Heart left ventricle (tissue), 13 donors: ENCODE data around the gene GAK.

ENCODE experiments used
- CTCF ChIP-seq, 12 donors: fragments of 200-600 bp; sonication (generic) in 4 of 12; IDR thresholded peaks; one replicate each; pipeline versions ENCODE4 v1.5.0 to v1.8.0; 2018 to 2022; ENCODE audit warnings: antibody characterized with exemption in 12 of 12, mild to moderate bottlenecking in 5 of 12
- POLR2A ChIP-seq, 2 donors: fragments of 450-650 bp; IDR thresholded peaks; one replicate each; pipeline ENCODE4 v1.6.1; 2017; ENCODE audit warnings: antibody characterized with exemption in 2 of 2, mild to moderate bottlenecking in 2 of 2, moderate library complexity in 2 of 2
- donor health status: ischemic (EF 13 %, LVEDD 7.1; RV severe dilation, severe dysfunction).
- donor health status: DM: no; HTN: yes; CAD: no.
- donor health status: DM: no; HTN: no; CAD: no.
- donor health status: ischemic (EF 25% LVEDD 6.9; RV normal size, moderate dysfunction).
- donor health status: ischemic (EF 25% LVEDD 5.7; RV mildly dilated, moderate dysfunction).
- donor health status: ischemic (EF 35%, LVEDD 5.7; RV mildly dilated, moderate dysfunction).
- donor health status: nonischemic (EF 11% LVEDD 7.7; RV severe dilation, severe dysfunction).
- donor health status: DM: yes; HTN: yes; CAD: no.
- donor health status: PGD.
- donor health status: ischemic (EF 29% LVEDD 5.4; RV normal size, mild dysfunction).
- donor health status: nonischemic (EF 23%, LVEDD 6.1; RV moderate dilation, normal function).

GRCh38 chr4:858831-859451 is 73.2 kb downstream of the GAK start:
- no peak for TF ChIP-seq CTCF (IDR thresholded peaks at IDR 0.05)
- TF ChIP-seq POLR2A (IDR thresholded peaks at IDR 0.05) = no peak
